HG02610 (cell line): ENCODE data around the gene CASKIN2.

Source experiments
- ATAC-seq: cut with Tn5 transposase; IDR thresholded peaks from one replicate; pipeline ENCODE4 v1.9.1; 2021; ENCODE audit warnings: mild to moderate bottlenecking, moderate library complexity; ENCODE audit not compliant: unreplicated experiment

Gene CASKIN2

GRCh38 chr17:75515496-75516254 lies at the start of gene CASKIN2:
CASKIN2 (minus strand) TSS chr17:75515537; CDS start chr17:75513804, 1,733 bp downstream.
- peak; percentile 33 for ATAC-seq

- ATAC-seq: no peak
Measured at GRCh38 chr17:75565066-75565465, 49.7 kb upstream of the CASKIN2 start.

GRCh38 chr17:75564195-75564594 lies 48.9 kb upstream of the CASKIN2 start:
- ATAC-seq: no peak

- ATAC-seq: no peak
Measured at GRCh38 chr17:75563063-75563758, 47.9 kb upstream of the CASKIN2 start.

- ATAC-seq: no peak
Measured at GRCh38 chr17:75561927-75562603, 46.7 kb upstream of the CASKIN2 start.

- no peak for ATAC-seq
Measured at GRCh38 chr17:75559958-75560533, 44.7 kb upstream of the CASKIN2 start.

GRCh38 chr17:75558666-75559530 lies 43.6 kb upstream of the CASKIN2 start:
- no peak for ATAC-seq

GRCh38 chr17:75557852-75558665 lies 42.7 kb upstream of the CASKIN2 start:
- no peak for ATAC-seq

GRCh38 chr17:75557075-75557851 lies 41.9 kb upstream of the CASKIN2 start:
- ATAC-seq: no peak

GRCh38 chr17:75555679-75556153 lies 40.4 kb upstream of the CASKIN2 start:
- ATAC-seq: no peak

GRCh38 chr17:75553295-75554110 lies 38.2 kb upstream of the CASKIN2 start:
- ATAC-seq: no peak

GRCh38 chr17:75552425-75553294 lies 37.3 kb upstream of the CASKIN2 start:
- ATAC-seq: no peak

- no peak for ATAC-seq
Measured at GRCh38 chr17:75551266-75551665, 35.9 kb upstream of the CASKIN2 start.

GRCh38 chr17:75550139-75550465 lies 34.8 kb upstream of the CASKIN2 start:
- no peak for ATAC-seq

GRCh38 chr17:75549246-75550138 lies 34.2 kb upstream of the CASKIN2 start:
- ATAC-seq: no peak

- ATAC-seq: no peak
Measured at GRCh38 chr17:75548813-75549212, 33.5 kb upstream of the CASKIN2 start.
